Measurements from ENCODE around the gene KRTAP10-5. TPM values are rescaled to one million over a fixed set of nuclear protein-coding genes. Genes with fewer than 3 reads are reported as not detected.

Gene KRTAP10-5
- total and polyA plus RNA-seq, 9 of the 15 experiments (the other 6 are each of a cell fraction or from before 2014, with no cell fraction given) = not detected

DNA sequence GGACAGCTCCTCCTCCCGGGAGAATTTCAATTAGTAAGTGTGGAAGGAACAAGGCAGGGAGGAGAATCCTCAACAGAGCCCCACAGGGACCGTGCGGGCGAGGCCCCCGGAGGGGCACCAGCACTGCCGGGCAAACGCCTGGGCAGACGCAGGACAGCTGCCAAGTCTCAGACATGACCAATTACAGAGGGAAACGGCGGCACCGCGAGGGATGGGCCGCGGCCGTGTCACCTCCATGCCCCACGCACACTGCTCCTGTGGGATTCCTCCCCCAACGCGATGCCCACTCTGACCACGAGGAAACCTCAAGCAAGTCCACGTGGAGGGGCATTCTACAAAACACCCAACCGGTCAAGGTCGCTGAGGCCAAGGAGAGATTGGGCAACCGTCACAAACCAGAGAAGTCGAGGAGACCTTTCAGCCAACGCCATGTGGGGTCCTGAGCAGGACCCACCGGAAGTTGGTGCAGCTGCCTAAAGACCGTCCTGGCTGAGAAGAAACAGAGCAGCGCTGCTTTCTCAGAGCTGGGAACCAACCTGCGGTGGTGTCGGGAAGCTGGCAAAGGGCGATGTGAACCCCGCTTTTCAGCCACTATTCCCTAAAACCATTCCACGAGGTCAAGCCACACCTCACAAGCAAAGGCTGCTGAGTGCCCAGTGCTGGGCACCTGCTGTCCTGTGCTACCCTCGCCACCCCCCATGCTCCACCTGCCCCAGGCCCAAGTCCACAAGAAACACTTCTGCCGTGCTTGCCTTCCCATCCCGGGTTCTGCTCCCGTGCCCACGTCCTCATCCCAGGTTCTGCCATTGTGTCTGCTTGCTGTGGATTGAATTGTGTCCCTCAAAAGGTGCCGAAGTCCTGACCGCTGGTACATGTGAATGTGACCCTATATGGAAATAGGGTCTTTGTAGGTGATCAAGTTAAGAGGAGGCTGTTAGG, 8.3 kb downstream of the KRTAP10-5 start:
- no peaks in the 10 kb centered on the region for H4K20me1 ChIP-seq (replicated peaks; ENCODE audit: control insufficient read depth, insufficient read depth, low read length)
- 8% methylated on average over 40 of the region's 40 CpGs for WGBS (ENCODE audit: insufficient coverage, low coverage, missing lambda C conversion rate)
- no peak for DNase-seq (ENCODE audit: extremely low read depth in 1 of 4, low spot score in 3 of 4)
- no peak overlapping the region for H3K4me2 ChIP-seq (ENCODE audit: insufficient read depth, low read length)
- no peak overlapping the region for H2AFZ ChIP-seq (ENCODE audit: low read depth, low read length)
- in situ Hi-C loops (cut with MboI) (no loop called here), intact Hi-C loops (cut with micrococcal nuclease) (no loop called here)
- TF ChIP-seq TARDBP (IDR thresholded peaks at IDR 0.05) = no peak
- TF ChIP-seq, protein P1, sequence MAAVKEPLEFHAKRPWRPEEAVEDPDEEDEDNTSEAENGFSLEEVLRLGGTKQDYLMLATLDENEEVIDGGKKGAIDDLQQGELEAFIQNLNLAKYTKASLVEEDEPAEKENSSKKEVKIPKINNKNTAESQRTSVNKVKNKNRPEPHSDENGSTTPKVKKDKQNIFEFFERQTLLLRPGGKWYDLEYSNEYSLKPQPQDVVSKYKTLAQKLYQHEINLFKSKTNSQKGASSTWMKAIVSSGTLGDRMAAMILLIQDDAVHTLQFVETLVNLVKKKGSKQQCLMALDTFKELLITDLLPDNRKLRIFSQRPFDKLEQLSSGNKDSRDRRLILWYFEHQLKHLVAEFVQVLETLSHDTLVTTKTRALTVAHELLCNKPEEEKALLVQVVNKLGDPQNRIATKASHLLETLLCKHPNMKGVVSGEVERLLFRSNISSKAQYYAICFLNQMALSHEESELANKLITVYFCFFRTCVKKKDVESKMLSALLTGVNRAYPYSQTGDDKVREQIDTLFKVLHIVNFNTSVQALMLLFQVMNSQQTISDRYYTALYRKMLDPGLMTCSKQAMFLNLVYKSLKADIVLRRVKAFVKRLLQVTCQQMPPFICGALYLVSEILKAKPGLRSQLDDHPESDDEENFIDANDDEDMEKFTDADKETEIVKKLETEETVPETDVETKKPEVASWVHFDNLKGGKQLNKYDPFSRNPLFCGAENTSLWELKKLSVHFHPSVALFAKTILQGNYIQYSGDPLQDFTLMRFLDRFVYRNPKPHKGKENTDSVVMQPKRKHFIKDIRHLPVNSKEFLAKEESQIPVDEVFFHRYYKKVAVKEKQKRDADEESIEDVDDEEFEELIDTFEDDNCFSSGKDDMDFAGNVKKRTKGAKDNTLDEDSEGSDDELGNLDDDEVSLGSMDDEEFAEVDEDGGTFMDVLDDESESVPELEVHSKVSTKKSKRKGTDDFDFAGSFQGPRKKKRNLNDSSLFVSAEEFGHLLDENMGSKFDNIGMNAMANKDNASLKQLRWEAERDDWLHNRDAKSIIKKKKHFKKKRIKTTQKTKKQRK (IDR thresholded peaks at IDR 0.05; ENCODE audit: borderline replicate concordance, low read depth, low read length) = no peak
- TF ChIP-seq RCOR1 (IDR thresholded peaks at IDR 0.05; ENCODE audit: borderline replicate concordance in 1 of 2, low read depth in 2 of 2, low read length in 2 of 2) = no peak
- TF ChIP-seq ZNF766 (CRISPR knock-in tag; conservative IDR thresholded peaks at IDR 0.05) = no peak
- no peak for TF ChIP-seq CEBPG (CRISPR knock-in tag; IDR thresholded peaks at IDR 0.05)
- no peak for TF ChIP-seq CEBPG (tag; conservative IDR thresholded peaks at IDR 0.05 in 1 of 2, IDR thresholded peaks at IDR 0.05 in 1 of 2)
- TF ChIP-seq COPS2 (conservative IDR thresholded peaks at IDR 0.05) = no peak
- no peak for TF ChIP-seq C11orf30 (IDR thresholded peaks at IDR 0.05; ENCODE audit: low read depth)
- ChIA-PET POLR2A (interaction anchor here (0.6 kb wide), 1 partner anchor 18 kb away, joined by 3 read pairs; no protein-coding TSS in a partner anchor), CTCF (ENCODE audit: low intra/inter-chr PET ratio) (no interaction called here)
- 0 out of 4 replicates have a peak overlapping the region, but pooled peaks of 1 of the 2 experiments have one; percentile 28 for H3K9ac ChIP-seq (ENCODE audit: insufficient read depth in 1 of 2, low read depth in 2 of 2, low read length in 2 of 2)
- H3K9me1 ChIP-seq (ENCODE audit: control insufficient read depth, insufficient read depth, low read length) = no peaks in the 10 kb centered on the region
- no peaks in the 10 kb centered on the region for H3K36me3 ChIP-seq (ENCODE audit: control insufficient read depth, insufficient read depth, low read length)
- ATAC-seq = no peak
- no peaks in the 10 kb centered on the region for H3K79me2 ChIP-seq (ENCODE audit: control insufficient read depth, insufficient read depth, low read length)
- no TSS peak for BruUV-seq (replicated peaks)
- no peak for FAIRE-seq
- H3K9me3 ChIP-seq (replicated peaks; ENCODE audit: control insufficient read depth, insufficient read depth, low read depth, low read length) = no peaks in the 10 kb centered on the region; the same call in 1 of the 2 replicates
- H3K4me3 ChIP-seq = no peak overlapping the region
- peaks cover 20 to 57% of the 10 kb centered on the region in 2 experiments; a peak in 4 of 5 replicates for H3K27me3 ChIP-seq (ENCODE audit: control insufficient read depth in 2 of 2, insufficient read depth in 2 of 2, low read length in 2 of 2)
- H3K27ac ChIP-seq (ENCODE audit: extremely low read depth, low read depth, low read length) = no peak overlapping the region
- peaks cover 0 to 24% of the 10 kb centered on the region in 2 experiments; a peak in 1 of 5 replicates for H3K4me1 ChIP-seq (replicated peaks in 1 of 2; ENCODE audit: control insufficient read depth in 2 of 2, insufficient read depth in 2 of 2, low read length in 2 of 2)
